GM19351 (cell line): ENCODE data around the gene ITPR1.

Source experiments
- ATAC-seq: cut with Tn5 transposase; IDR thresholded peaks from one replicate; pipeline ENCODE4 v1.9.1; 2021; ENCODE audit warnings: mild to moderate bottlenecking, moderate library complexity; ENCODE audit not compliant: unreplicated experiment

ITPR1 gene

GRCh38 chr3:4629095-4630007 is 136.2 kb downstream of the ITPR1 start:
- ATAC-seq, result no peak

GRCh38 chr3:4633078-4634004 is 140.2 kb downstream of the ITPR1 start:
- peak; percentile 91 for ATAC-seq

DNA sequence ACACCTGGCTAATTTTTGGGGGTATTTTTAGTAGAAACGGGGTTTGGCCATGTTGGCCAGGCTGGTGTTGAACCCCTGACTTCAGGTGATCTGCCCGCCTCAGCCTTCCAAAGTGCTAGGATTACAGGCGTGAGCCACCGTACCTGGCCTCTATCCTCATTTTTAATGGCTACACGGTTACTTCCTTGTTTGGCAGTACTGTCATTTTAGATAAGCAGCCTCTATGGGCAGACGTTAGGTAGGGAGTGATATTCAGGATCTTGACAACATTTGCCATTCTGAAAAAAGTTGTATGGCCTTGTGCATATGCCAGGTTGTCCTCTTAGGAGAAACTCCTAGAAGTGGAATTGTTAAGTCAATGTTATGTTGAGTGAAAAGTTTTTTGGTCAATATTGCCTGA is 141.7 kb downstream of the ITPR1 start:
- no peak for ATAC-seq

DNA sequence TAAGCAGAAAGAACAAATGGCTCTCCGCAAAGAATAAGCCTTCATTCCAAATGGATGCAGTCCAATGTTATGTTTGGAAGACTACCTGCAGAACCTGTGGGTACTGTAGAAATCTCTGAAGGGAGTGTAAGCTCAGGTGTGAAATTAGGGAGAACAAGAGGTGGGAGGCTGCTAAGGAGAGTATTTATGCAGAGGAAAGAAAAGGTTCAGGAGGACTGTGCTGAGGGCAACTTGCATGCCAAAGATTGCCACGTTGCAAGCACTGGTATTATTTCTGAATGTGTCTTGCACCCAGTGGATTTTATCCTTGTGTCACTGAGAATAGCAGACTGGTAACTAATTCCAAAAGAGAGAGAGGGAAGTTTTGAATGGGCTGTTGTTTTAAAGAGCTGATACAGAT is 144.1 kb downstream of the ITPR1 start:
- no peak for ATAC-seq

DNA sequence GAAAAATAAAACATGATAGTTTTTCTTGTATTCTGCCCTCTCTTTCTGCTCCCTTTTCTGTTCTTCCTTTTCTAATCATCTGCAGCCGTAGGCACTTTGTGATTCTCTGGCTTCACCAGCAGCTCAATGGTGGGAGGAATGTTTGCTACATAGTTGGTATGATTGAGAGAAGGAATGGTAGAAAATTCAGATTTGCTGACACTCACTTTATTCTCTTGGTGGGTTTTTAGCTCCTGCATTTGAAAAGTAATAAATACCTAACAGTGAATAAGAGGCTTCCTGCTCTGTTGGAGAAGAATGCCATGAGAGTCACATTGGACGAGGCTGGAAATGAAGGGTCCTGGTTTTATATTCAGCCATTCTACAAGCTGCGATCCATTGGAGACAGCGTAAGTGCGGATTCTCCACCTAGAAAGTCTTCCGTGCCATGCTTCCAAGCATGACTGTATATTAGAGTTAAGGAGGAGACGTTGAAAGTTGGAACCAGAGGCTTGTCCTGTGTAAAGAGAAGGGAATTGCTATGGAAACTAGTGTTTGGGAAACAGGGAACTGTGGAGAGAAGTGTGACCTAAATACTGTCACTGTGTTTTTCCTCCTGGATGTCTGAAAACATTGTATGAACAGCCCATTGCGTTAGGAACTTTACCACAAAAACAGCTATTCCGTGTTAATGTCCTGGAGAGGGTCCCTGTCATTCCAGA is 148.9 kb downstream of the ITPR1 start:
- no peak for ATAC-seq

DNA sequence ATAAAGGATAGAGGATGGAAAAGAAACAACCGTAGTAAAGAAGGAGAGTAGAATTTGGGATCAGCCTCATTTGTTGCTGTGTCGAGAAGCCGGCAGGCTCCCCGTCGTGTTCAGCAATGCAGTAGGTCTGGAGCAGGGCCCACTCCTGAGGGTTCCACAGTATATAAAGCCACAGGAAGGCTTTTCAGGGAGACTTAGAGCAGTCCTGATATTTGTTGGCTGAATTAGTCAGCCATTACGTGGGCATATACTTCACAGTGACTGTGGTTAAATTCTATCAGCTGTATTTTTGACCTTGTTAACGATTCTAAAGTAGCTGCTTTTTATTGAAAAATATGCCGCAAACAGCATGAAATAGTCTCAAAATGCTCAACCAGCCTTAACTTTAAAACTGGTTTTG is 149.5 kb downstream of the ITPR1 start:
- no peak for ATAC-seq

DNA sequence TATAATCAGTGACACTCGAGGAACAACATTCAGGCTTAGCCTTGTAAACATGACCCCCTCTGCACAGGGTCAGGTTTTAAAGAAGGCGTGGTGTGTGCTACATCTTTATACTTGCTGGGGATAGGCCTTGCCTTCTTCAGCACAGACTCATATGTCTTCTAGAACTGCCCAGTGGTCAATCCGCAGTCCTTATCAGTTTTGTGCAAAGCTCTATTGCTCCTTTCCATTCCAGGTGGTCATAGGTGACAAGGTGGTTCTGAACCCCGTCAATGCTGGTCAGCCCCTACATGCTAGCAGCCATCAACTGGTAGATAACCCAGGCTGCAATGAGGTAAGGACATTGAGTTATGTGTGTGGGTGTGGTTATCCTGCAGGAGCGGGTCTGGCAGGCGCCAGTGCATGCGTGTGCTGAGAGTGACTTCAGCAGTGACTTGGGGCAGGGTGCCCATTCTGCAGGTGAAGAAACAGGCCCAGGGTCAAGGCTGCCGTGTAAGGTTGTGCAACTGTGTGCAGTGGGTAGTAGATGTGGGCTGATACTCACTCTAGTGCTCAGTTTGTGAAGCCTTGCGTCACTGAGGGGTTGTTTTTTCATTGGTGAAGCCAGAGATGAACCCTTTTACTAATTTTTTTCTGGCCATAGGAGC is 150.9 kb downstream of the ITPR1 start:
- no peak for ATAC-seq

- ATAC-seq, result no peak
These were observed 151.8 kb downstream of the ITPR1 start for GRCh38 chr3:4644951-4645350.

DNA sequence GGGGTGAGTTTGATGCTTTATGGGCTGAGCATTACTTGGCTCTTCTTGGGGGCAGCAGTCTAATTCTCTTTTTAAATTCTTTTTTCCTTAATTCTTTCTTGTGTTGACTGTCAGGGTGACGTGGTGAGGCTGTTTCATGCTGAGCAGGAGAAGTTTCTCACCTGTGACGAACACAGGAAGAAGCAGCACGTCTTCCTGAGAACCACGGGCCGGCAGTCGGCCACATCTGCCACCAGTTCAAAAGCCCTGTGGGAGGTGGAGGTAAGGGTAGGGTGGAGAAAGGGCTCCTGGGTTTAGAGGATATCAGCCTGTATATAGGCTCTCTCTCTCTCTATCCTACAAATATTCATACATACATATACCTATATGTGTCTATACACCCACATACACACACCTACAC is 152.3 kb downstream of the ITPR1 start:
- ATAC-seq, result no peak

- ATAC-seq, result no peak
These were observed 154.3 kb downstream of the ITPR1 start for GRCh38 chr3:4647411-4647810.

GRCh38 chr3:4655145-4656045 is 162.2 kb downstream of the ITPR1 start:
- no peak for ATAC-seq

DNA sequence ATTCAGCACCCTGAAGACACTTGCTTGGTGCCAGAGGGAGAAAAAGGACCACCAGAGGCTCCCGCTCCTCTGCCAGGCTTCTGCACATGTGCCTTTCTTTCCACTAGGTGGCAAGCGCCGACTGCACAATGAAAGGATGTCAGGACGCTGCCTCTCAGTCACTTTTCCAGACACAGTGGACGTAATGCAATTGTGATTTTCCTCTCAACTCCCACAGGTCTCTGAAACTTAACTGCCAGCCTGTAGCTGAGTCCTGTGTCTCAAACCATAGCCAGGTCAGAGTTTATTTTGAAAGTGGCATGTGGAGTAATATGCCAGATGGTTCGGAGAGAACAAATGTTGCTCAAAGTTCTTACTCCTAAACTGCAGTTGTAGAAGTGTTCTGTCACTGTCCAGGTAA is 162.9 kb downstream of the ITPR1 start:
- no peak for ATAC-seq

- no peak for ATAC-seq
These were observed 163.6 kb downstream of the ITPR1 start for GRCh38 chr3:4656626-4657328.

DNA sequence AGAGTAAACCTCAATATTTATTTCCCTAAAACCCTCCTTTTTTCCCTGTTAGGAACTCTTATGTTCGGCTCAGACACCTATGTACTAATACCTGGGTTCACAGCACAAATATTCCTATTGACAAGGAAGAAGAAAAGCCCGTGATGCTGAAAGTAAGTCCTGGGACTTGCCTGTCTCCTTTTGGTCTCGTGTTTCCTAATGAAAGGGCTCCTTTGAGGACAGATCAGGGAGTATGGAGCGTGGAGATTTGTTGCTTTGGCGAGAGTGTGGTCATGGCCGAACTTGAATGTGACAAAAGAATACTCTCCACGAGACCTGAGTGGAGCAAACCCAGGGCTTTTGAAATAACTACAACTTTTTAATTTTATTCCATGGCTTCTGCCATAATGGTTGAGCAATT is 167.8 kb downstream of the ITPR1 start:
- ATAC-seq, result no peak

DNA sequence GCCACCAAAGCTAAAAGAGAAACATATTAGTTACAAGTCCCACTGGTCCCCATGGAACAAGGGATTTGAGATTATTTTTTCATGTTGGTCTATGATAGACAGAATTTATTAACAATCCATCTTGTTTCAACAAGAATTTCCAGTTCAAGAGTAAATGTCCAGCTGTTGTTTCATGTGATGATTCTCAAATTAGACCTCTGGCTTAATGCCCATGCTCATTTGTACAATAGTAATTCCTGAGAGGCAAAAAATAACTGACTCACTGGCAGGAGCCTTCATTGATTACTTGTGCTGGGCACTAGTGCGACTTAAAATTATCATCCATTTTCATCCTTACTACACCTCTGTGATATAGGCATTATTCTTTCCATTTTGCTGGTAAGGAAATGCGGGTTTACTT is 171.3 kb downstream of the ITPR1 start:
- no peak for ATAC-seq

DNA sequence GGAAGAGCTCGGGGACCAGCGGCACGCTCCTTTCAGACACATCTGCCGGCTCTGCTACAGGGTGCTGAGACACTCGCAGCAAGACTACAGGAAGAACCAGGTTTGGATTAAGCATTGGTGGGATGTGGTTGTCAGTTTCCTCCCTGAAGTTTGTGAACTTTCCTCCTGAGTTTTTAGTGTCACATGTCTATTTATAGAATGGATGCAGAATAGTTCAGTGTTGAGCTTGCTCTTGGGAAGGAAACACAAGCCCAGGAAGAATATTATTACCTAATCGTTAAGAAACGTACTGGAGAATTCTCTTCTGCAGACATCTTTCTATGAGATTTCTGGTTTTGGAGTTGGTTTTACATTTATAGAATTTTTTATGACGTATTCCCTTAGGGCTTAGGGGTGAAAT is 172.0 kb downstream of the ITPR1 start:
- no peak for ATAC-seq

DNA sequence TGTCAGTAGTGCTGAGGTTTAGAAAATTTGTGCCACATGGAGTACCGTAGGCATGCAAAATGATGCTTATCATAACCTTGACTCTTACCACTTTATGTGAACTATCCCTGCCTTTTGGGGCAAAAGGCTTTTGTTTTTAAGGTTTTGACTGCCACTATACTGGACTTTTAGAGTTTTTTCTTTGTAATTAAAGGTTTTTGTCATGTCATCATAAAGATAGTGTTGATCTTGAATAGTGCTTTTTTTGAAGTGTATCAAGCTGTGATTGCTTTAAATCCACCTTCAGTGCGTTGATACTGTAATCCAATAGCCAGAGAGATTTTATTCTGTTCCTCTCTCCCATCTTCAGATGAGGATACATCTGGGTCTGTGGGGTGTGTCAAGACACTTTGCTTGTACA is 172.9 kb downstream of the ITPR1 start:
- no peak for ATAC-seq

DNA sequence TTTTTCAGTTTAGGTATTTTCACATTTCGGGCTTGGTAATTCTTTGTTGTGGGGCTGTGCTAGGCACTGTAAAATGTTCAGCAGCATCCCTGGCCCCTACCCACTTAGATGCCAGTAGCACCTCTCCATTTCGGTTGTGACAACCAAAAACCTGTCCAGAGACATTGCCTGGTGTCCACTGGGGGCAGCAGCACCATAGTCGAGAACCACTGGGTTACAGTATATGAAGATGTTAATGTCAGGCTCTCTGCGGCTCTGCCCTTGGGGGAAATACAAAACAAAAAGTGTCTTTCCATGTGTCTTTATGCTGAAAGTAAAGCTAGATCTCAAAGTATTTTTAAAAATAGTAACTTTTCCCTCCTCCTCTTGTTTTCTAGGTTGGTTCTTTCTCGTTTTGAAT is 177.2 kb downstream of the ITPR1 start:
- no peak for ATAC-seq

DNA sequence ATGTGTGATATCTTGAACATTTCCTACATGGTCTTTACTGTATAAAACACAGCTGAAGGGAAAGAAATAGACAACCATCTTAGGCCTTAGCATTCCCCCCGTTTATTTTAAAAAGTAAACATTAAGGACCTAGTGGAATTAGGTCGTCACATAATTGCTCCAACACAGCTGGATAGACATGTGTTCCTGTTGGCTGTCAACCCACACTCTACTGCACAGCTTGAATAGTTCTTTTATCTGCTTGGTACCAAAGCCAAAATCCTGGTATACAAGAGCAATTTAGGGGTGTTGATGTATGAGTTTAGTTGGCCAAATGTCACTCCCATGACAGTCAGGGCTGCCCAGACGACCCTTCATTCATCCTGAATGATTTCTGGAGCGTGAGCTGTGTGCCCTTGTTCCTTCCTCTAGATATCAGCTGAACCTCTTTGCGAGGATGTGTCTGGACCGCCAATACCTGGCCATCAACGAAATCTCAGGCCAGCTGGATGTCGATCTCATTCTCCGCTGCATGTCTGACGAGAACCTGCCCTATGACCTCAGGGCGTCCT is 179.7 kb downstream of the ITPR1 start:
- ATAC-seq, result no peak
